ENCODE measurements around the gene MRPL11.
"Not testable (repeated sequence)": the region's sequence is repeated elsewhere in the genome, so short reads cannot be mapped to it uniquely, and the experiment has no call there.

The MRPL11 gene

DNA sequence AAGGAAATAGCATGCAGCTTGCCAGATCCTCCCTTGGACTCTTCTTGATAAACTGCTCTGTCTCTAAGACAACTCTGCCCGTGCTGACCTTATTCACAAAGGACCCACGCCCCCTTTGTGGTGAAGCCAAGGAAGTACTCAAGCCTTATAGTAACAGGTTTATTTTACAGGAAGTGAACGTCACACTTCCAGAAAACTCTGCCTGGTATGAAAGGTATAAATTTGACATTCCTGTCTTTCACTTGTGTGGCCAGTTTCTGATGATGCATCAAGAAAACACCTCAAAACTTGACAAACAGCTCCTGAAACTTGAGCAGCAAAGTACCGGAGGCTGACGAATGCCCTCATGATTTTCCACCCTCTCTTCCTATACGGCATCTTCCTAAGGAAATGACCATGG, 15.6 kb upstream of the MRPL11 start:
- no peaks in the 10 kb centered on the region for H3K27me3 Mint-ChIP-seq
- H3K27ac Mint-ChIP-seq = no peak overlapping the region
- H3K4me3 Mint-ChIP-seq = no peak overlapping the region
- H3K36me3 Mint-ChIP-seq = no peaks in the 10 kb centered on the region
- peaks cover 17% of the 10 kb centered on the region for H3K4me1 Mint-ChIP-seq
- H3K9me3 Mint-ChIP-seq = no peaks in the 10 kb centered on the region

- Mint-ChIP-seq H3K27ac (no peak overlapping the region), H3K4me3 (no peak overlapping the region), H3K4me1 (peaks cover 17% of the 10 kb centered on the region), H3K27me3 (no peaks in the 10 kb centered on the region), H3K9me3 (no peaks in the 10 kb centered on the region), H3K36me3 (no peaks in the 10 kb centered on the region)
Observed at GRCh38 chr11:66451663-66452062, 13.0 kb upstream of the MRPL11 start.

- no peaks in the 10 kb centered on the region for H3K9me3 Mint-ChIP-seq
- H3K4me3 Mint-ChIP-seq = no peak overlapping the region
- H3K36me3 Mint-ChIP-seq = no peaks in the 10 kb centered on the region
- no peaks in the 10 kb centered on the region for H3K27me3 Mint-ChIP-seq
- H3K4me1 Mint-ChIP-seq = peaks cover 17% of the 10 kb centered on the region
- H3K27ac Mint-ChIP-seq = no peak overlapping the region
Observed at GRCh38 chr11:66450560-66450959, 11.9 kb upstream of the MRPL11 start.

DNA sequence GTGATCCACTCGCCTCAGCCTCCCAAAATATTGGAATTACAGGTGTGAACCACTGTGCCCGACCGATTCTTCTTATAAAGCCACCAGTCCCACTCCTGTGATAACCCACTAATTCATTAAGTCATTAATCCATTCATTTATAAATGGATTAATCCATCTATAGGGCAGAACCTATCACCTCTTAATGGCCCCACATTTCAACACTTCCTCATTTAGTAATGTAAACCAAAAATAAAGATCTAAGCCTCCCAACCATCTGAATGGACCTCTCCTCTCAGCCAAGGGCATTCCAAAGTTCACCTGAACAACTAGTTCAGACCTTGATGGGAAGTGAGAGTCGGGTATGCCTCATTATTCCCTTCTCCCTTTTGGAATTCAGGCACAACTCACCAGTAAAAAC, 9.9 kb upstream of the MRPL11 start:
- Mint-ChIP-seq H3K36me3 (no peaks in the 10 kb centered on the region), H3K4me1 (no peaks in the 10 kb centered on the region), H3K27me3 (no peaks in the 10 kb centered on the region), H3K9me3 (no peaks in the 10 kb centered on the region), H3K4me3 (no peak overlapping the region), H3K27ac (no peak overlapping the region)

GRCh38 chr11:66447012-66447411, 8.4 kb upstream of the MRPL11 start:
- H3K27ac Mint-ChIP-seq = no peak overlapping the region
- no peaks in the 10 kb centered on the region for H3K27me3 Mint-ChIP-seq
- no peak overlapping the region for H3K4me3 Mint-ChIP-seq
- H3K36me3 Mint-ChIP-seq = no peaks in the 10 kb centered on the region
- no peaks in the 10 kb centered on the region for H3K4me1 Mint-ChIP-seq
- H3K9me3 Mint-ChIP-seq = no peaks in the 10 kb centered on the region

- H3K27ac Mint-ChIP-seq = no peak overlapping the region
- H3K4me1 Mint-ChIP-seq = peaks cover 3% of the 10 kb centered on the region
- no peaks in the 10 kb centered on the region for H3K9me3 Mint-ChIP-seq
- no peak overlapping the region for H3K4me3 Mint-ChIP-seq
- H3K36me3 Mint-ChIP-seq = no peaks in the 10 kb centered on the region
- H3K27me3 Mint-ChIP-seq = no peaks in the 10 kb centered on the region
Observed at GRCh38 chr11:66443602-66444001, 5.0 kb upstream of the MRPL11 start.

DNA sequence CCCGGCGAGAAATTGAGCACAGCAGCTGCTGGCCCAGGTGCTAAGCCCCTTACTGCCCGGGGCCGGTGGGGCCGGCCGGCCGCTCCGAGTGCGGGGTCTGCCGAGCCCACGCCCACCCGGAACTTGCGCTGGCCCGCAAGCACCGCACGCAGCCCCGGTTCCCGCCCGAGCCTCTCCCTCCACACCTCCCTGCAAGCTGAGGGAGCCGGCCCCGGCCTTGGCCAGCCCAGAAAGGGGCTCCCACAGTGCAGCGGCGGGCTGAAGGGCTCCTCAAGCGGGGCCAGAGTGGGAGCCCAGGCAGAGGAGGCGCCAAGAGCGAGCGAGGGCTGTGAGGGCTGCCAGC, 2.3 kb upstream of the MRPL11 start:
- H3K4me1 Mint-ChIP-seq, H3K4me3 Mint-ChIP-seq, H3K36me3 Mint-ChIP-seq, H3K27me3 Mint-ChIP-seq, H3K27ac Mint-ChIP-seq, H3K9me3 Mint-ChIP-seq: not testable (repeated sequence)

DNA sequence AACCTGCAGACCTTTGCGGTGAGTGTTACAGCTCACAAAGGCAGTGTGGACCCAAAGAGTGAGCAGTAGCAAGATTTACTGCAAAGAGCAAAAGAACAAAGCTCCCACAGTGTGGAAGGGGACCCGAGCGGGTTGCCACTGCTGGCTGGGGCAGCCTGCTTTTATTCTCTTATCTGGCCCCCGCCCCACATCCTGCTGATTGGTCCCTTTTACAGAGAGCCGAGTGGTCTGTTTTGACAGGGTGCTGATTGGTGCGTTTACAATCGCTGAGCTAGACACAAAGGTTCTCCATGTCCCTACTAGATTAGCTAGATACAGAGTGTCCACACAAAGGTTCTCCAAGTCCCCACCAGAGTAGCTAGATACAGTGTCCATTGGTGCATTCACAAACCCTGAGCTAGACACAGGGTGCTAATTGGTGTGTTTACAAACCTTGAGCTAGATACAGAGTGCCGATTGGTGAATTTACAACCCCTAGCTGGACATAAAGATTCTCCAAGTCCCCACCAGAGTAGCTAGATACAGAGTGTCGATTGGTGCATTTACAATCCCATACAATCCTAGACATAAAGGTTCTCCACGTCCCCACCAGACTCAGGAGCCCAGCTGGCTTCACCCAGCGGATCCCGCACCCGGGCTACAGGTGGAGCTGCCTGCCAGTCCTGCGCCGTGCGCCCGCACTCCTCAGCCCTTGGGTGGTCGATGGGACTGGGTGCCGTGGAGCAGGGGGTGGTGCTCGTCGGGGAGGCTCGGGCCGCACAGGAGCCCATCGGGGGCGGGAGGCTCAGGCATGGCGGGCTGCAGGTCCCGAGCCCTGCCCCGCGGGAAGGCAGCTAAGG, 1.7 kb upstream of the MRPL11 start:
- H3K36me3 Mint-ChIP-seq, H3K9me3 Mint-ChIP-seq: not testable (repeated sequence)

GRCh38 chr11:66437979-66438503, 607 bp downstream of the MRPL11 start:
- H3K36me3 Mint-ChIP-seq = peaks cover 7% of the 10 kb centered on the region
- no peaks in the 10 kb centered on the region for H3K9me3 Mint-ChIP-seq
- H3K4me3 Mint-ChIP-seq = peak overlapping the region; percentile 96
- H3K27ac Mint-ChIP-seq = peak overlapping the region; percentile 98
- no peaks in the 10 kb centered on the region for H3K27me3 Mint-ChIP-seq
- peaks cover 9% of the 10 kb centered on the region for H3K4me1 Mint-ChIP-seq

More for the DNA sequence above, 1.7 kb upstream of the MRPL11 start:
- H3K27me3 Mint-ChIP-seq, H3K27ac Mint-ChIP-seq, H3K4me3 Mint-ChIP-seq, H3K4me1 Mint-ChIP-seq: not testable (repeated sequence)

GRCh38 chr11:66432597-66432996, 6.1 kb downstream of the MRPL11 start:
- Mint-ChIP-seq H3K4me1 (peaks cover 5% of the 10 kb centered on the region), H3K4me3 (no peak overlapping the region), H3K27me3 (no peaks in the 10 kb centered on the region), H3K27ac (no peak overlapping the region), H3K9me3 (no peaks in the 10 kb centered on the region), H3K36me3 (peaks cover 13% of the 10 kb centered on the region)

- peaks cover 12% of the 10 kb centered on the region for H3K36me3 Mint-ChIP-seq
- not testable (repeated sequence) for H3K4me1 Mint-ChIP-seq, H3K4me3 Mint-ChIP-seq, H3K27me3 Mint-ChIP-seq, H3K9me3 Mint-ChIP-seq, H3K27ac Mint-ChIP-seq
Observed at GRCh38 chr11:66431871-66432329, 6.7 kb downstream of the MRPL11 start.

DNA sequence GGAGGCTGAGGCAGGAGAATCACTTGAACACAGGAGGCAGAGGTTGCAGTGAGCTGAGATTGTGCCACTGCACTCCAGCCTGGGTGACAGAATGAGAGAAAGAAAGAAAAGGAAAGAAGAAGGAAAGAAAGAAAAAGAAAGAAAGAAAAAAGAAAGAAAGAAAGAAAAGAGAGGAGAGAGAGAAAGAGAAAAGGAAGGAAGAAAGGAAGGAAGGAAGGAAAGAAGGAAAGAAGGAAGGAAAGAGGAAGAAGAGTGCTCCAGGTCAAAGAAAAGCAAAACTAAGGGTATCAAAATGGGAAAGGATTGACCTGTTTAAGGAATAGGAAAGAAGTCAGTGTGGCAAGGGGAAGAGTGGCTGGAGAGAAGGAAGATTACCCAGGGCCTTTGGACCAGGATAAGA, 7.4 kb downstream of the MRPL11 start:
- not testable (repeated sequence) for H3K9me3 Mint-ChIP-seq, H3K27ac Mint-ChIP-seq, H3K4me3 Mint-ChIP-seq, H3K4me1 Mint-ChIP-seq, H3K27me3 Mint-ChIP-seq
- H3K36me3 Mint-ChIP-seq = peaks cover 12% of the 10 kb centered on the region

- Mint-ChIP-seq H3K4me1 (peaks cover 5% of the 10 kb centered on the region), H3K9me3 (no peaks in the 10 kb centered on the region), H3K4me3 (no peak overlapping the region), H3K36me3 (peaks cover 9% of the 10 kb centered on the region), H3K27me3 (no peaks in the 10 kb centered on the region), H3K27ac (no peak overlapping the region)
Observed at GRCh38 chr11:66429983-66430602, 8.6 kb downstream of the MRPL11 start.

DNA sequence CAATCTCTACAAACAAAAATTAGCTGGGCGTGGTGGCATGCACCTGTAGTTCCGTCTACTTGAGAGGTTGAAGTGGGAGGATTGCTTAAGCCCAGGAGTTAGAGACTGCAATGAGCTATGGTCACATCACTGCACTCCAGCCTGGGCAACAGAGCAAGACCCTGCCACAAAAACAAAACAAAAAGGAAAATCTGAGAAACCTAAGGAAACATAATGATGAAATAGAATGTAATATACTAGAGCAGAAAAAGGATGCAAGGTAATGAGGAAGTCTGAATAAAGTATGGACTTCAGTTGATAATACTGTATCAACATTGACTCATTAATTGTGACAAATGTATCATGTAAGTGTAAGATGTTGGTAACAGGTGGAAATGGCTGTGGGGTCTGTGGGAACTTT, 9.7 kb downstream of the MRPL11 start:
- H3K4me3 Mint-ChIP-seq = no peak overlapping the region
- H3K4me1 Mint-ChIP-seq = peaks cover 5% of the 10 kb centered on the region
- no peak overlapping the region for H3K27ac Mint-ChIP-seq
- H3K9me3 Mint-ChIP-seq = no peaks in the 10 kb centered on the region
- H3K36me3 Mint-ChIP-seq = peaks cover 6% of the 10 kb centered on the region
- no peaks in the 10 kb centered on the region for H3K27me3 Mint-ChIP-seq

DNA sequence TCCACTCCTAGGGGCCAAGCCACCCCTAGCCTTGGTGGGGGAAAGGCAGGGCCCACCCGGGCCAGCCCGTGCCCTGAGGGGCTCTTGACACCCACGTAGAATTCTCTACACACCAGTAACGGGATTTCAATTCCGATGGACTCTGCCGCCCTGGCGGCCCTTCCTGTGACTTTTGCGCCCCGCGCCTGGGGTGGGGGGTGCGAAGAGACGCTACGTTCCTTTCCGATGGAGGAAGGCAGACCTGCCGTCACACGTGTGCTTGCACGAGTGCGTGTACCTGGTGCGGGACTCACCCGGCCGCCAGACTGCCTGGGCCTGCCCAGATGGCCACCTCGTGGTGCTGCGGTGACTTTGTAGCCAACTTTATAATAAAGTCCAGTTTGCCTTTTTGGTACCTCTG, 12.3 kb downstream of the MRPL11 start:
- Mint-ChIP-seq H3K27me3 (no peaks in the 10 kb centered on the region), H3K9me3 (no peaks in the 10 kb centered on the region), H3K4me3 (no peak overlapping the region), H3K4me1 (peaks cover 9% of the 10 kb centered on the region), H3K27ac (no peak overlapping the region), H3K36me3 (peaks cover 4% of the 10 kb centered on the region)

DNA sequence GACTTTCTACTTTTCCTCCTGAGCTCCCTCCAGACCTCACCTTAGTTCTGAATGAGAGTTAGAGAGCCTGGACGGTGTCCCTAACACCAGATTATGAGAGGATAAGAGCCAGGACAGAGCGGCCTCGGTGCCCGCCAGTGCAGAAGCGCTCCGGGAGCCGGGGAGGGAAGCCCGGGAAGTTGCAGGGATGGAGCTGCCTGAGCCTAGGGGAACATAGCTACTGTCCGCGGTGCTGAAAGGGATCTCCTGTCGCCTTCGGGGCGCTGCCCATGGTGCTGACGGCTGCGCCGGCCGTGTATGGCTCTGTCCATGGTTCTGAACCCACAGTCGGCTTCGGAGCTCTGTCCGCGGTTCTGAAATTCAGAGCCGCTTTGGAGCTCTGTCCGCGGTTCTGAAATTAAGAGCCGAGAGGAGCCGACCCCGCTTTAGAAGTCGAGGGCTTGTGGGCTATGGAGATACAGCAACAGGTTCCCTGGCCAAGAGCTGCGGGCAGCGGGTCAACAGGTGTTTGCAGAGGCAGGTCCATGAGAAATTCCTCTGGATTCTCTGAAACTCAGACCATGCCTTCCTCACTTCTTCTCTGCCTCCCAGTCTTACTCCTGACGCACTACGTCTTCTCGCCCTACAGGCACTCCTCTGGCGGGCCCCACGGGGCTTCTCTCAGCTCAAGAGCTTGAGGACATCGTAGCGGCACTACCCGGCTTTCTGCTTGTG, 17.0 kb downstream of the MRPL11 start:
- H3K4me3 Mint-ChIP-seq = no peak overlapping the region
- H3K27me3 Mint-ChIP-seq = peaks cover 26% of the 10 kb centered on the region
- H3K9me3 Mint-ChIP-seq = peaks cover 13% of the 10 kb centered on the region
- peaks cover 4% of the 10 kb centered on the region for H3K36me3 Mint-ChIP-seq
- H3K4me1 Mint-ChIP-seq = peaks cover 34% of the 10 kb centered on the region
- H3K27ac Mint-ChIP-seq = peak overlapping the region; percentile 4
